ENCODE data around the gene UBE4B. TPM values are rescaled to one million over a fixed set of nuclear protein-coding genes. Genes with fewer than 3 reads are reported as not detected.
"Not testable (repeated sequence)": the region's sequence is repeated elsewhere in the genome, so short reads cannot be mapped to it uniquely, and the experiment has no call there.

Gene UBE4B
- polyA plus RNA-seq, 1 experiment: 18.2 TPM

DNA sequence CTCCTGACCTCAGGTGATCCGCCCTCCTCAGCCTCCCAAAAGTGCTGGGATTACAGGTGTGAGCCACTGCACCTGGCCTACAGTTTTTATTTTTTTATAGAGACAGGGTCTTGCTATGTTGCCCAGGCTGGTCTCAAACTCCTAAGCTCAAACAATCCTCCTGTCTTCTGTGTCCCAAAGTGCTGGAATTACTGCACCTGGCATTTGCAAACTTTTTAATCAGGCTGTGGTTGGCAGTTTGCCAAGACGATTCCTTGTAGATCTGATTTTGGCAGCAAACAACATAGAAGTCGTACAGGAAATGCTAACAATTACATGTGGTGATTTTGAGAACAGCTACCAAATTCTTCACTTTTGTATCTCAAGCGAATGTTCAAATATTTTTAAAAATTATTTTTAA lies 25.6 kb upstream of the UBE4B start:
- Histone ChIP-seq H3K36me3 (ENCODE audit: control insufficient read depth, insufficient read depth, low read length) (no peaks in the 10 kb centered on the region), H3K4me3 (ENCODE audit: low read depth, low read length) (no peak overlapping the region), H3K27me3 (ENCODE audit: control insufficient read depth, insufficient read depth, low read length) (no peaks in the 10 kb centered on the region)
- CTCF ChIA-PET: no interaction called here
- TF ChIP-seq, protein P1, sequence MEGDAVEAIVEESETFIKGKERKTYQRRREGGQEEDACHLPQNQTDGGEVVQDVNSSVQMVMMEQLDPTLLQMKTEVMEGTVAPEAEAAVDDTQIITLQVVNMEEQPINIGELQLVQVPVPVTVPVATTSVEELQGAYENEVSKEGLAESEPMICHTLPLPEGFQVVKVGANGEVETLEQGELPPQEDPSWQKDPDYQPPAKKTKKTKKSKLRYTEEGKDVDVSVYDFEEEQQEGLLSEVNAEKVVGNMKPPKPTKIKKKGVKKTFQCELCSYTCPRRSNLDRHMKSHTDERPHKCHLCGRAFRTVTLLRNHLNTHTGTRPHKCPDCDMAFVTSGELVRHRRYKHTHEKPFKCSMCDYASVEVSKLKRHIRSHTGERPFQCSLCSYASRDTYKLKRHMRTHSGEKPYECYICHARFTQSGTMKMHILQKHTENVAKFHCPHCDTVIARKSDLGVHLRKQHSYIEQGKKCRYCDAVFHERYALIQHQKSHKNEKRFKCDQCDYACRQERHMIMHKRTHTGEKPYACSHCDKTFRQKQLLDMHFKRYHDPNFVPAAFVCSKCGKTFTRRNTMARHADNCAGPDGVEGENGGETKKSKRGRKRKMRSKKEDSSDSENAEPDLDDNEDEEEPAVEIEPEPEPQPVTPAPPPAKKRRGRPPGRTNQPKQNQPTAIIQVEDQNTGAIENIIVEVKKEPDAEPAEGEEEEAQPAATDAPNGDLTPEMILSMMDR (IDR thresholded peaks at IDR 0.05; ENCODE audit: insufficient read depth, low read depth, low read length): no peak
- no peak for DNase-seq (ENCODE audit: low read depth)
- POLR2A ChIA-PET: interaction anchor here (0.6 kb wide), 1 partner anchor 9 kb away, joined by 6 read pairs; no protein-coding TSS in a partner anchor

DNA sequence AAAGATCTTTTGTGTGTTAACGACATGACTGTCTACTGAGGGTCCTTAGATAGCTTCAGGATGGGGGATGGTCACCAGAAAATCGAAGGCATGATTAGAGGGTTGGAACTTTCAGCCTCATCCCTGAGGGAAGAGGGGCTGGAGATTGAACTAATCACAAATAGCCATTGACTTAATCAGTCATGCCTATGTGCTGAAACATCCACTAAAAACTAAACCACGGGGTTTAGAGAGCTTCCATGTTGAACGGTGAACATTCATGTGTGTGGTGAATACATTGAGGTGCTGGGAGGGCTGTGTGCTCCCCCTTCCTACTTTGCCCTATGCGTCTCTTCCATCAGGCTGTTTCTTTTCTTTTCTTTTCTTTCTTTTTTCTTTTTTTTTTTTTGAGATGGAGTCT lies 18.7 kb upstream of the UBE4B start:
- TF ChIP-seq, protein P1 (IDR thresholded peaks at IDR 0.05; ENCODE audit: insufficient read depth, low read depth, low read length): no peak
- Histone ChIP-seq H3K27me3 (ENCODE audit: control insufficient read depth, insufficient read depth, low read length) (no peaks in the 10 kb centered on the region), H3K36me3 (ENCODE audit: control insufficient read depth, insufficient read depth, low read length) (no peaks in the 10 kb centered on the region), H3K4me3 (ENCODE audit: low read depth, low read length) (no peak overlapping the region)
- no peak for DNase-seq (ENCODE audit: low read depth)
- CTCF ChIA-PET: interaction anchor here (1.4 kb wide), 1 partner anchor 415 kb away, joined by 3 read pairs; no protein-coding TSS in a partner anchor
- POLR2A ChIA-PET: no interaction called here

DNA sequence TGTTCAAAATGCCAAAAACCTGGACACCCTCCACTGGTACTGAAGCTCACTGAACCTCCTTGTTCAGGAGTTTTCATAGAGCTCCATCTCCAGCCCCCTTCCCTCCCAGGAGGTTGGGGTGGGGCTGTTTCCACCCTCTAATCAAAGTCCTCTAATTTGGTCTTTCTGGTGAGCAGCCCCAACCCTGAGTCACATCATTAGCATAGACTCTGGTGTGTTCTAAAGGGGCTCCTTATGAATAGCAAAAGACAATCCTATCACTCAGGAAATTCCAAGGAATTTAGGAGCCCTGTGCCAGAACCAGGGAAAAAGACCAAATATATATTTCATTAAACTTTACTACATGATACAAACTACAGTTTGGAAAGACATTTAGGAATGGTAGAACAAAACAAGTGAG lies 13.2 kb upstream of the UBE4B start:
- TF ChIP-seq, protein P1 (IDR thresholded peaks at IDR 0.05; ENCODE audit: insufficient read depth, low read depth, low read length): no peak
- CTCF ChIA-PET: interaction anchor here (0.6 kb wide), 1 partner anchor 82 kb away, joined by 3 read pairs; no protein-coding TSS in a partner anchor
- no peaks in the 10 kb centered on the region for H3K27me3 ChIP-seq (ENCODE audit: control insufficient read depth, insufficient read depth, low read length)
- DNase-seq (ENCODE audit: low read depth): no peak
- POLR2A ChIA-PET: interaction anchor here (0.6 kb wide), 1 partner anchor 195 kb away, joined by 8 read pairs; no protein-coding TSS in a partner anchor
- no peak overlapping the region for H3K4me3 ChIP-seq (ENCODE audit: low read depth, low read length)
- no peaks in the 10 kb centered on the region for H3K36me3 ChIP-seq (ENCODE audit: control insufficient read depth, insufficient read depth, low read length)

DNA sequence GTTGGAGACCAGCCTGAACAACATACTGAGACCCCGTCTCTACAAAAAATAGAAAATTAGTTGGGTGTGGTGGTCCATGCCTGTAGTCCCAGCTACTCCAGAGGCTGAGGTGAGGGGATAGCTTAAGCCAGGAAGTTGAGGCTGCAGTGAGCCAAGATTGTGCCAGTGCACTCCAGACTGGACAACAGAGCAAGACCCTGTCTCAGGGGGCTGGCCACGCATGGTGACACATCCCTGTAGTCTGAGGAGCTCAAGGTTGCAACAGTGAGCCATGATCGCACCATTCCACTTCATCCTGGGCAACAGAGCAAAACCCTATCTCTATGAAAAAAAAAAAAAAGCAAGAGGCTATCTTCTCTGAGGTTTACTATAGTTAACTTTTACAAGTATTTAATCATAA lies 12.7 kb upstream of the UBE4B start:
- no peaks in the 10 kb centered on the region for H3K36me3 ChIP-seq (ENCODE audit: control insufficient read depth, insufficient read depth, low read length)
- no peak overlapping the region for H3K4me3 ChIP-seq (ENCODE audit: low read depth, low read length)
- TF ChIP-seq, protein P1 (IDR thresholded peaks at IDR 0.05; ENCODE audit: insufficient read depth, low read depth, low read length): no peak
- CTCF ChIA-PET: interaction anchor here (0.6 to 1.5 kb wide), 2 partner anchors 14 to 82 kb away, joined by 3 read pairs; no protein-coding TSS in a partner anchor
- no peaks in the 10 kb centered on the region for H3K27me3 ChIP-seq (ENCODE audit: control insufficient read depth, insufficient read depth, low read length)
- no peak for DNase-seq (ENCODE audit: low read depth)
- POLR2A ChIA-PET: interaction anchor here (0.6 kb wide), 1 partner anchor 195 kb away, joined by 8 read pairs; no protein-coding TSS in a partner anchor

DNA sequence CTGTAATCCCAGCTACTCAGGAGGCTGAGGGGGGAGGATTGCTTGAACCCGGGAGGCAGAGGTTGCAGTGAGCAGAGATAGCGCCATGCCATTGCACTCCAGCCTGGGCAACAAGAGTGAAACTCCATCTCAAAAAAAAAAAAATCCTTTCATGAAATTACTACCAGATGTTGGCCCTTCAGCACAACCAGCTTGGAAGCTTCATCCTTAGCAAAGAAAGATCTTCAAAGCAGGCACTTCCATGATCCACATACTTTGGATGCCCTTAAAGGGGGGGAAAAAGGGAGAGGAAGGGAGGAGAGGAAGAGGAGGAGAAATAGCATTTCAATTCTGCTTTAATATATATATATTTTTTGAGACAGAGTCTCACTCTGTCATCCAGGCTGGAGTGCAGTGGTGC lies 12.1 kb upstream of the UBE4B start:
- CTCF ChIA-PET: interaction anchor here (0.6 to 1.5 kb wide), 3 partner anchors 13 to 893 kb away, joined by 3 to 5 read pairs (median 3); no protein-coding TSS in a partner anchor
- H3K36me3 ChIP-seq (ENCODE audit: control insufficient read depth, insufficient read depth, low read length); H3K4me3 ChIP-seq (ENCODE audit: low read depth, low read length); DNase-seq (ENCODE audit: low read depth); POLR2A ChIA-PET; H3K27me3 ChIP-seq (ENCODE audit: control insufficient read depth, insufficient read depth, low read length): not testable (repeated sequence)

DNA sequence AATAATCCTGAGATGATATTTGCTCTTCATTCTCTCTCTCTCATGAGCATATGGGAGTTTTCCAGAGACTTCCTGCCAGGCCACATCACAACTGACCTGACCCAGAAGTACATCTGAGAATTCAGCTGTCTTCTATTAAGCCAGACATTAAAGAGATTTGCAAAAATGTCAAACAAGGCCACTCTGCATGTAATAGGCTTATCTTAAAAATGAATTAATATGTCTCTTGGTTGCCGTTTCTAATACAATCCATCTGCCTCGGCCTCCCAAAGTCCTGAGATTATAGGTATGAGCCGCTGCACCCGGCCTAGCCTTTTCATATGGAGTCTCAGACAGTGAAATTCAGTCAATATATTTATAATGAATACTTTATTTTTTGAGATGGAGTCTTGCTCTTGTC lies 10.8 kb upstream of the UBE4B start:
- H3K4me3 ChIP-seq (ENCODE audit: low read depth, low read length); DNase-seq (ENCODE audit: low read depth); CTCF ChIA-PET; POLR2A ChIA-PET; H3K27me3 ChIP-seq (ENCODE audit: control insufficient read depth, insufficient read depth, low read length); H3K36me3 ChIP-seq (ENCODE audit: control insufficient read depth, insufficient read depth, low read length): not testable (repeated sequence)
